Endothelial cell of umbilical vein (primary cell): ENCODE results near the gene SPOUT1. TPM values are rescaled to one million over a fixed set of nuclear protein-coding genes. Genes with fewer than 3 reads are reported as not detected.

Experiments
- BruUV-seq: library from RNA; stranded (reverse); fragments of 400-500 nt; replicated peaks from 2 replicates; lab custom pipeline; 2021; lab: Mats Ljungman, UMichigan
- CTCF ChIA-PET: fragments of 300-600, 350-600 bp; sonication (Branson Sonifier 250); formaldehyde crosslinking; loops from one replicate; lab custom pipeline; 2021; ENCODE audit warnings: antibody characterized with exemption, inconsistent platforms; lab: Charles Lee
- POLR2A ChIA-PET: fragments of 300-600, 350-600 bp; sonication (Branson Sonifier 250); formaldehyde crosslinking; loops from one replicate; lab custom pipeline; 2021; ENCODE audit warnings: antibody characterized with exemption, inconsistent platforms; lab: Charles Lee
- DNase-seq: peaks from one replicate; pipeline ENCODE4 v3.0.0-alpha.2; 2011; ENCODE audit warnings: low read depth, low spot score
- FAIRE-seq: peaks from 2 replicates; lab custom pipeline; 2011; peaks lifted over from hg19 to GRCh38; lab: Jason Lieb, UNC
- H2AFZ ChIP-seq: 2 replicates; pipeline ENCODE4 v1.6.0; 2012; ENCODE audit warnings: low read depth, low read length, control low read depth, inconsistent platforms
- H3K27ac ChIP-seq: 2 replicates; pipeline ENCODE4 v1.5.1; 2011; ENCODE audit warnings: low read depth, mild to moderate bottlenecking, control low read depth, low read length, moderate library complexity; ENCODE audit not compliant: insufficient read depth
- H3K27me3 ChIP-seq, 2 experiments: 2 replicates each; pipeline versions ENCODE4 v1.6.0 to v1.6.1; 2011; ENCODE audit warnings: low read length in 2 of 2, mixed read lengths in 1 of 2; ENCODE audit not compliant: control insufficient read depth in 2 of 2, insufficient read depth in 2 of 2
- H3K36me3 ChIP-seq, 2 experiments: 2 replicates in 1 of 2; 3 replicates in 1 of 2; pipeline ENCODE4 v1.5.1; 2011; ENCODE audit warnings: low read length in 2 of 2, mild to moderate bottlenecking in 1 of 2, moderate library complexity in 1 of 2; ENCODE audit not compliant: control insufficient read depth in 2 of 2, insufficient read depth in 2 of 2; ENCODE audit errors: extremely low read depth in 1 of 2
- H3K4me1 ChIP-seq: 3 replicates; pipeline ENCODE4 v1.5.1; 2011; ENCODE audit warnings: mild to moderate bottlenecking, low read length; ENCODE audit not compliant: control insufficient read depth, insufficient read depth; ENCODE audit errors: extremely low read depth
- H3K4me2 ChIP-seq: 2 replicates; pipeline ENCODE4 v1.6.1; 2011; ENCODE audit warnings: low read length, control low read depth, mixed read lengths; ENCODE audit not compliant: insufficient read depth
- H3K4me3 ChIP-seq, 3 experiments: fragments of 200-600 bp in 1 of 3; sonication (generic), shearing (Covaris generic) in 1 of 3; replicated peaks in 1 of 3; 2 replicates each; pipeline ENCODE4 v1.5.1; 2011 to 2016; ENCODE audit warnings: control low read depth in 3 of 3, low read length in 3 of 3, mild to moderate bottlenecking in 2 of 3, inconsistent platforms in 1 of 3, low read depth in 1 of 3, moderate library complexity in 1 of 3; ENCODE audit not compliant: insufficient read depth in 1 of 3
- H3K79me2 ChIP-seq: 2 replicates; pipeline ENCODE4 v1.6.0; 2012; ENCODE audit warnings: low read length, inconsistent platforms; ENCODE audit not compliant: control insufficient read depth, insufficient read depth
- H3K9ac ChIP-seq: replicated peaks from 2 replicates; pipeline ENCODE3; 2011; ENCODE audit warnings: low read length, control low read depth; ENCODE audit not compliant: insufficient read depth; ENCODE audit errors: extremely low read depth
- H3K9me1 ChIP-seq: replicated peaks from 3 replicates; pipeline ENCODE4 v1.6.0; 2011; ENCODE audit warnings: mild to moderate bottlenecking, low read length; ENCODE audit not compliant: control insufficient read depth, insufficient read depth; ENCODE audit errors: extremely low read depth
- H3K9me3 ChIP-seq: replicated peaks from 2 replicates; pipeline ENCODE4 v1.5.1; 2012; ENCODE audit warnings: low read length, inconsistent platforms; ENCODE audit not compliant: control insufficient read depth, insufficient read depth
- H4K20me1 ChIP-seq: replicated peaks from 2 replicates; pipeline ENCODE3; 2011; ENCODE audit warnings: mild to moderate bottlenecking, low read length; ENCODE audit not compliant: control insufficient read depth, insufficient read depth; ENCODE audit errors: extremely low read depth
- EZH2 ChIP-seq: IDR thresholded peaks from 2 replicates; pipeline ENCODE4 v1.6.1; 2012; ENCODE audit warnings: borderline replicate concordance, low read depth, mild to moderate bottlenecking, moderate library complexity, low read length, inconsistent platforms; ENCODE audit not compliant: severe bottlenecking
- FOS ChIP-seq: IDR thresholded peaks from 2 replicates; pipeline ENCODE4 v1.6.1; 2011; ENCODE audit warnings: mild to moderate bottlenecking, low read length, moderate library complexity, borderline replicate concordance; ENCODE audit not compliant: insufficient read depth
- GATA2 ChIP-seq: IDR thresholded peaks from 2 replicates; pipeline ENCODE4 v1.7.0; 2011; ENCODE audit warnings: low read depth, mild to moderate bottlenecking, moderate library complexity, mixed read lengths, low read length; ENCODE audit not compliant: insufficient read length, insufficient read depth
- JUN ChIP-seq: IDR thresholded peaks from 2 replicates; pipeline ENCODE4 v1.6.1; 2011; ENCODE audit warnings: borderline replicate concordance, low read depth; ENCODE audit not compliant: insufficient read length, insufficient read depth
- MAX ChIP-seq: IDR thresholded peaks from 2 replicates; pipeline ENCODE4 v1.6.1; 2011; ENCODE audit not compliant: insufficient read depth, insufficient read length
- MYC ChIP-seq: IDR thresholded peaks from one replicate; pipeline ENCODE4 v1.6.1; 2011; ENCODE audit warnings: mild to moderate bottlenecking, low read depth, low read length
- POLR2A ChIP-seq: IDR thresholded peaks from 2 replicates; pipeline ENCODE4 v1.6.1; 2012; ENCODE audit warnings: low read depth, mild to moderate bottlenecking, control low read depth, low read length
- POLR2AphosphoS5 ChIP-seq: IDR thresholded peaks from 2 replicates; pipeline ENCODE4 v1.6.1; 2012; ENCODE audit warnings: low read depth, mild to moderate bottlenecking, control low read depth, low read length, moderate library complexity; ENCODE audit not compliant: insufficient read depth
- dilution Hi-C: fragments of 300-500 bp; cut with MboI; formaldehyde crosslinking; loops from one replicate; pipeline ENCODE4 v1.15.0; 2019; ENCODE audit warnings: low sequenced_read_pairs; ENCODE audit not compliant: extremely low pct_ligation_motif_present
- intact Hi-C: fragments of 100-400 bp; cut with micrococcal nuclease; formaldehyde crosslinking; loops from one replicate; pipeline ENCODE4 v1.10.0; 2022
- polyA plus RNA-seq, 4 experiments: library from polyadenylated mRNA; depleted of rRNA in 3 of 4; stranded (reverse) in 3 of 4; unstranded in 1 of 4; fragments of >200 nt; gene quantifications; 2 replicates each; pipeline versions ENCODE4 v1.2.1 to v1.2.3, GENCODE V29; 2011 to 2012; ENCODE audit warnings: missing spikeins in 1 of 4
- total RNA-seq: library from RNA; stranded (reverse); gene quantifications from 2 replicates; pipeline ENCODE4 v1.2.3, GENCODE V29; 2021
- TF ChIP-seq, protein P1 (sequence below), 2 donors: IDR thresholded peaks; 1 replicate in 1 of 2; 2 replicates in 1 of 2; pipeline ENCODE4 v1.5.1; 2011; ENCODE audit warnings: low read length in 2 of 2, mild to moderate bottlenecking in 2 of 2, moderate library complexity in 2 of 2, control low read depth in 1 of 2, inconsistent platforms in 1 of 2, low read depth in 1 of 2; ENCODE audit not compliant: insufficient read depth in 1 of 2; ENCODE audit errors: extremely low read depth in 1 of 2

SPOUT1 gene
- total and polyA plus RNA-seq, 2 donors (not counting 3 experiments of a cell fraction or from before 2014, with no cell fraction given) = 50.4 to 51.6 TPM

- POLR2A ChIA-PET = no interaction called here
- no peaks in the 10 kb centered on the region for H4K20me1 ChIP-seq
- no peaks in the 10 kb centered on the region for H3K9me3 ChIP-seq
- H3K9me1 ChIP-seq = no peaks in the 10 kb centered on the region
- FAIRE-seq (no peak), DNase-seq (no peak)
- no peaks in the 10 kb centered on the region for H3K79me2 ChIP-seq
- BruUV-seq = no TSS peak
- H3K9ac ChIP-seq = no peak overlapping the region
- peaks cover 0 to 3% of the 10 kb centered on the region in 2 experiments for H3K36me3 ChIP-seq
- CTCF ChIA-PET = no interaction called here
- H3K27me3 ChIP-seq = no peaks in the 10 kb centered on the region
- TF ChIP-seq MAX (no peak), POLR2A (no peak), JUN (no peak), MYC (no peak), POLR2AphosphoS5 (no peak), GATA2 (no peak), EZH2 (no peak), FOS (no peak)
- TF ChIP-seq, protein P1, sequence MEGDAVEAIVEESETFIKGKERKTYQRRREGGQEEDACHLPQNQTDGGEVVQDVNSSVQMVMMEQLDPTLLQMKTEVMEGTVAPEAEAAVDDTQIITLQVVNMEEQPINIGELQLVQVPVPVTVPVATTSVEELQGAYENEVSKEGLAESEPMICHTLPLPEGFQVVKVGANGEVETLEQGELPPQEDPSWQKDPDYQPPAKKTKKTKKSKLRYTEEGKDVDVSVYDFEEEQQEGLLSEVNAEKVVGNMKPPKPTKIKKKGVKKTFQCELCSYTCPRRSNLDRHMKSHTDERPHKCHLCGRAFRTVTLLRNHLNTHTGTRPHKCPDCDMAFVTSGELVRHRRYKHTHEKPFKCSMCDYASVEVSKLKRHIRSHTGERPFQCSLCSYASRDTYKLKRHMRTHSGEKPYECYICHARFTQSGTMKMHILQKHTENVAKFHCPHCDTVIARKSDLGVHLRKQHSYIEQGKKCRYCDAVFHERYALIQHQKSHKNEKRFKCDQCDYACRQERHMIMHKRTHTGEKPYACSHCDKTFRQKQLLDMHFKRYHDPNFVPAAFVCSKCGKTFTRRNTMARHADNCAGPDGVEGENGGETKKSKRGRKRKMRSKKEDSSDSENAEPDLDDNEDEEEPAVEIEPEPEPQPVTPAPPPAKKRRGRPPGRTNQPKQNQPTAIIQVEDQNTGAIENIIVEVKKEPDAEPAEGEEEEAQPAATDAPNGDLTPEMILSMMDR (IDR thresholded peaks at IDR 0.05; ENCODE audit: extremely low read depth in 1 of 2, insufficient read depth in 1 of 2, low read depth in 1 of 2, low read length in 2 of 2) = no peak
- dilution Hi-C loops = no loop called here
- H3K4me1 ChIP-seq = no peaks in the 10 kb centered on the region
- intact Hi-C loops = no loop called here
- H3K4me2 ChIP-seq = no peak overlapping the region
- H3K27ac ChIP-seq = no peak overlapping the region
- H3K4me3 ChIP-seq = no peak overlapping the region
- H2AFZ ChIP-seq = no peak overlapping the region
These were observed 12.3 kb upstream of the SPOUT1 start for GRCh38 chr9:128841694-128842492.
